Small intestine (tissue), 7 donors: ENCODE measurements around the gene XAB2. TPM values are rescaled to one million over a fixed set of nuclear protein-coding genes. Genes with fewer than 3 reads are reported as not detected.

Source experiments
- DNase-seq, 2 donors: peaks; one replicate each; pipeline versions ENCODE4 v3.0.0 to v3.0.0-alpha.2; 2013
- FAIRE-seq: peaks from 2 replicates; lab custom pipeline; 2012; peaks lifted over from hg19 to GRCh38; lab: Jason Lieb, UNC
- H3K27ac ChIP-seq, 3 donors: one replicate each; pipeline ENCODE4 v1.5.1; 2013; ENCODE audit warnings: low read length in 2 of 3, mild to moderate bottlenecking in 2 of 3, control low read depth in 1 of 3, inconsistent platforms in 1 of 3, low read depth in 1 of 3, moderate library complexity in 1 of 3
- H3K27me3 ChIP-seq, 3 donors: one replicate each; pipeline ENCODE4 v1.6.1; 2013; ENCODE audit warnings: low read length in 3 of 3, inconsistent platforms in 1 of 3; ENCODE audit not compliant: control insufficient read depth in 3 of 3, insufficient read depth in 3 of 3
- H3K36me3 ChIP-seq, 3 donors: one replicate each; pipeline ENCODE4 v1.6.1; 2013; ENCODE audit warnings: low read length in 3 of 3, inconsistent platforms in 1 of 3, low read depth in 1 of 3, mild to moderate bottlenecking in 1 of 3, moderate library complexity in 1 of 3; ENCODE audit not compliant: control insufficient read depth in 3 of 3, insufficient read depth in 2 of 3
- H3K4me1 ChIP-seq, 3 donors: one replicate each; pipeline ENCODE4 v1.6.1; 2013; ENCODE audit warnings: low read length in 2 of 3, inconsistent platforms in 1 of 3, low read depth in 1 of 3, mild to moderate bottlenecking in 1 of 3, moderate library complexity in 1 of 3; ENCODE audit not compliant: control insufficient read depth in 3 of 3, insufficient read depth in 2 of 3
- H3K4me3 ChIP-seq, 3 donors: one replicate each; pipeline ENCODE4 v1.5.1; 2013; ENCODE audit warnings: low read length in 3 of 3, control low read depth in 1 of 3, inconsistent platforms in 1 of 3, low read depth in 1 of 3, mild to moderate bottlenecking in 1 of 3, moderate library complexity in 1 of 3
- H3K9me3 ChIP-seq, 2 donors: one replicate each; pipeline ENCODE4 v1.6.1; 2013; ENCODE audit warnings: low read depth in 1 of 2, low read length in 1 of 2; ENCODE audit not compliant: control insufficient read depth in 2 of 2, insufficient read depth in 1 of 2
- WGBS, 3 donors: extraction: QIAGEN DNeasy Blood & Tissue Kit; methylation state at CpG; one replicate each; pipeline ENCODE4 v1.1.7; 2013; 5-methylcytosine and 5-hydroxymethylcytosine counted together
- polyA plus RNA-seq, 4 donors: library from polyadenylated mRNA; stranded (reverse) in 3 of 4; unstranded in 1 of 4; fragments of 200-250 nt in 3 of 4; fragments of 120-200 nt in 1 of 4; gene quantifications; one replicate each; pipeline versions ENCODE4 v1.2.1 to v1.2.3, GENCODE V29; 2013
- donor health status: healthy with polysubstance abuse.
- donor health status: control.
- donor health status: control.
- donor health status: Bipolar disorder and iron deficiency.
- donor health status: healthy.

The XAB2 gene
- polyA plus RNA-seq, 4 donors, result 24.3 to 31.8 (median 29.3) TPM

DNA sequence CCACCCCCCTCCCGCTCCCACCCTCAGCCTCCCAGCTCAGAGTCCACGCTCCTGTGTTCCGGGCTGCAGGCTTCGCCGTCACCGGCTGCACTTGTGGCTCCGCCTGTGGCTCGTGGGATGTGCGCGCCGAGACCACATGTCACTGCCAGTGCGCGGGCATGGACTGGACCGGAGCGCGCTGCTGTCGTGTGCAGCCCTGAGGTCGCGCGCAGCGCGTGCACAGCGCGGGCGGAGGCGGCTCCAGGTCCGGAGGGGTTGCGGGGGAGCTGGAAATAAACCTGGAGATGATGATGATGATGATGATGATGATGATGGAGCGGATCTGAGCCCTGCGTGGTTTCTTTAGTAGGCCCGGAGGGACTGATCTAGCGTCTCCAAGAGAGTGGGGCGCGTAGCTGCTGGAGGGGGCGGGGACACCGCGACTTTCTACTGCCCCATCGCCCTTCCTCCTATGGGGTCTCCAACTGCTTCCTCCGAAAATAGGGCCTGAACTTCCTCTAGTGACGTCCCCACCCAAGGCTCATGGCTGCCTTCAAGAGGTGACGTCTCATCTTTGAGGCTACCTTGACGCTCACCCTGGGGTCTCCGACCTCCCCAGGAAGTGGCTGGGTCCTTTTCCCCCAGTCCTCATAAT, 40.9 kb upstream of the XAB2 start:
- Histone ChIP-seq H3K27ac (no peak overlapping the region), H3K36me3 (no peaks in the 10 kb centered on the region), H3K27me3 (peaks cover 3 to 25% (median 14%) of the 10 kb centered on the region in 3 donors), H3K4me3 (no peak overlapping the region), H3K4me1 (no peaks in the 10 kb centered on the region), H3K9me3 (peaks cover 0 to 7% of the 10 kb centered on the region in 2 donors)
- peak in 1 of 2 donors; percentile 30 for DNase-seq
- WGBS, 3 donors, result 2% methylated on average over 39 to 43 of the region's 43 CpGs
- no peak for FAIRE-seq

- Histone ChIP-seq H3K9me3 (peaks cover 0 to 7% of the 10 kb centered on the region in 2 donors), H3K4me3 (no peak overlapping the region), H3K27ac (no peak overlapping the region), H3K27me3 (peaks cover 3 to 25% (median 14%) of the 10 kb centered on the region in 3 donors), H3K36me3 (no peaks in the 10 kb centered on the region), H3K4me1 (no peaks in the 10 kb centered on the region)
- FAIRE-seq (no peak), DNase-seq (no peak)
- 31 to 35% (median 34%) methylated on average over 9 of the region's 9 CpGs for WGBS, 3 donors
Observed at GRCh38 chr19:7669641-7670040, 40.3 kb upstream of the XAB2 start.

DNA sequence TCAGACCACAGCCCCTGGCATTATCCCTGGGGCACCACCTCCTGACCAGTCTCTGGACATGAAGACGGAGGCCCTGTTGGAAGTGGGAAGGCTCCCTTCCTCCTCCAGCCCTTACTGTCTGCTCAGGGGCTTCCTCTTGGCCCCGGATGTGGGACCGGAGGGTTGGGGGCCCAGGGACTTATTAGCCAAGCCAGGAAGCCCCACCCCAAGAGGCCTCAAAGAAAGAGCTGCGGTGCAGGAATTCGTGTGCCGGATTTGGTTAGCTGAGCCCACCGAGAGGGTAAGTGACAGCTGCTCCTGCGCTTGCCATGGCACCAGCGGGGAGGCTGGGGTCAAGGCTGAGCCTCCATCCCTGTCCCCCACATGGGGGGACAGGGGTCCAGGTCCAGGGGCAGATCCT, 39.5 kb upstream of the XAB2 start, which contains the start of gene RETN:
Gene RETN (plus strand): TSS at position 208 of the 400 bp plus-strand sequence. CDS start 278 bp downstream, outside the sequence.
- Histone ChIP-seq H3K9me3 (peaks cover 0 to 1% of the 10 kb centered on the region in 2 donors), H3K27ac (no peak within 1 kb of the TSS), H3K4me3 (no peak within 1 kb of the TSS), H3K4me1 (no peaks in the 10 kb centered on the region), H3K27me3 (peaks cover 3 to 23% (median 14%) of the 10 kb centered on the region in 3 donors), H3K36me3 (no peaks in the 10 kb centered on the region)
- WGBS, 3 donors, result 51 to 72% (median 65%) methylated on average over 9 of the region's 9 CpGs
- no peak for FAIRE-seq
- no peak for DNase-seq

DNA sequence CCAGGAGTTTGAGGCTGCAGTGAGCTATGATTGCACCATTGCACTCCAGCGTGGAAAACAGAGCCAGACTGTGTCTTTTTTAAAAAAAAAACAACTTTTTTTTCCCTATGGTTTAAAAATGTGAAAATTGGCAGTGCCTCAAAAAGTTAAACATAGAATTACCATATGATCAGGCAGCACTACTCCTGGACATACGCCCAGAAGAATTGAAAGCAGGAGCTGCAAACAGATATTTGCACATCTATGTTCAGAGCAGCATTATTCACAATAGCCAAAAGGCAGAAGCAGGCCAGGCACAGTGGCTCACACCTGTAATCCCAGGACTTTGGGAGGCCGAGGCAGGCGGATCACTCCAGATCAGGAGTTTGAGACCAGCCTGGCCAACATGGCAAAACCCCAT, 35.7 kb upstream of the XAB2 start:
- DNase-seq (no peak), FAIRE-seq (no peak)
- peaks cover 0 to 7% (median 2%) of the 10 kb centered on the region in 3 donors for H3K27me3 ChIP-seq
- no peak overlapping the region for H3K4me3 ChIP-seq
- H3K36me3 ChIP-seq, result no peaks in the 10 kb centered on the region
- H3K27ac ChIP-seq, result no peak overlapping the region
- no peaks in the 10 kb centered on the region for H3K4me1 ChIP-seq
- H3K9me3 ChIP-seq, result no peaks in the 10 kb centered on the region
- 52 to 62% (median 60%) methylated on average over 4 of the region's 4 CpGs for WGBS, 3 donors

GRCh38 chr19:7663706-7664105, 34.4 kb upstream of the XAB2 start:
- FAIRE-seq, result no peak
- no peak overlapping the region for H3K27ac ChIP-seq
- no peak for DNase-seq
- WGBS, 3 donors, result 79 to 83% (median 82%) methylated on average over 7 of the region's 7 CpGs
- H3K9me3 ChIP-seq, result no peaks in the 10 kb centered on the region
- no peaks in the 10 kb centered on the region for H3K4me1 ChIP-seq
- peaks cover 0 to 3% (median 0%) of the 10 kb centered on the region in 3 donors for H3K27me3 ChIP-seq
- H3K36me3 ChIP-seq, result no peaks in the 10 kb centered on the region
- no peak overlapping the region for H3K4me3 ChIP-seq

DNA sequence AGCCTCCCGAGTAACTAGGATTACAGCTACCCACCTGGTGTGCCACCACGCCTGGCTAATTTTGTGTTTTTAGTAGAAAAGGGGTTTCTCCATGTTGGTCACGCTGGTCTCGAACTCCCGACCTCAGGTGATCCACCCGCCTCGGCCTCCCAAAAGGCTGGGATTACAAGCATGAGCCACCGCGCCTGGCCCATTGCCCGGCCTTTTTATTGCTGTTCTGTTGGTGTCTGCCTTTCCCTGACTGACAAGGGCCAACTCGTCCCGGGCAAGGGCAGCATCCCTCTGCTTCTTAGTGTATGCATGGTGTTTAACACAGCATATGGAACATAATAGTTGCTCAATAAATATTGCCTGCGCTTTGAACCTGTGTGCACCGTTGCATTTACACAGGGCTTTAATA, 33.3 kb upstream of the XAB2 start:
- H3K4me1 ChIP-seq, result no peaks in the 10 kb centered on the region
- H3K4me3 ChIP-seq, result no peak overlapping the region
- H3K36me3 ChIP-seq, result no peaks in the 10 kb centered on the region
- H3K27me3 ChIP-seq, result peaks cover 0 to 9% (median 0%) of the 10 kb centered on the region in 3 donors
- H3K27ac ChIP-seq, result no peak overlapping the region
- no peaks in the 10 kb centered on the region for H3K9me3 ChIP-seq
- FAIRE-seq, result no peak
- DNase-seq, result no peak
- WGBS, 3 donors, result 57 to 83% (median 62%) methylated on average over 14 of the region's 14 CpGs

GRCh38 chr19:7661744-7662538, 32.6 kb upstream of the XAB2 start:
- 76 to 77% (median 77%) methylated on average over 7 to 8 of the region's 8 CpGs for WGBS, 3 donors
- no peak for FAIRE-seq
- Histone ChIP-seq H3K36me3 (no peaks in the 10 kb centered on the region), H3K4me3 (no peak overlapping the region), H3K27ac (no peak overlapping the region), H3K9me3 (no peaks in the 10 kb centered on the region), H3K4me1 (no peaks in the 10 kb centered on the region), H3K27me3 (peaks cover 0 to 9% (median 0%) of the 10 kb centered on the region in 3 donors)
- DNase-seq, result no peak

DNA sequence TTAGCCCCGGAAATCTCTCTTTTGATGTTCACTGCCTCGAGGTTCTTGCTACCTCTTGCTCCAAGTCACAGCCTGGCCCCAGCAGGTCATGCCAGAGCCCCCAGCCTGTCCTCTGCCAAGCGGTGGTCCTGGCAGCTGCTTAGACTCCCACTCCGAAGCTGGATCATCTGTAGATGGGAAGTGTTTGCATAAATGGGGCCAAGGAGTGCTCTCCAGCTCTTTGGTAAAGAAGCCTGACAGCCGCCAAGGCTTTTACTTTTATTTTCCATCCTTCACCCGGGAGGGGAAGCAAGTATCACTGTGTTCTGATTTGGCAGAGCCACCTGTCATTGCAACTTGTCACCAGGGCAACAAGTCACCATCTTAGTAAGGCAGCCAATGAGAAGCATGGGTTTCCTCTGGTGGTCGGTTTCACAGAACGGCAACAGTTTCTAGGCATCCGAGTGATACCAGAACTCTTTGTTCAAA, 28.9 kb upstream of the XAB2 start:
- Histone ChIP-seq H3K9me3 (no peaks in the 10 kb centered on the region), H3K4me1 (no peaks in the 10 kb centered on the region), H3K27ac (no peak overlapping the region), H3K27me3 (peaks cover 0 to 9% (median 0%) of the 10 kb centered on the region in 3 donors), H3K36me3 (no peaks in the 10 kb centered on the region), H3K4me3 (no peak overlapping the region)
- FAIRE-seq (no peak), DNase-seq (no peak)
- 27 to 43% (median 28%) methylated on average over 9 of the region's 9 CpGs for WGBS, 3 donors
